DMS53 treated with DMSO at 0.1 percent for 48 hours (cell line): ENCODE results near the gene CST9L.
A peak's percentile ranks its signal among the peaks of the same experiment; 100 is the strongest.

ENCODE experiments used
- DNase-seq: peaks from one replicate; lab custom pipeline; 2025; ENCODE audit not compliant: unreplicated experiment; lab: John Stamatoyannopoulos, UW

The CST9L gene

GRCh38 chr20:23568320-23568970 is at the start of gene CST9L:
TSS of gene CST9L (minus strand) at chr20:23568484. CDS start at chr20:23568450, 34 bp downstream.
- DNase-seq, result no peak

- DNase-seq, result no peak
Measured at GRCh38 chr20:23614163-23614562, 45.9 kb upstream of the CST9L start.

GRCh38 chr20:23613676-23614075 is 45.4 kb upstream of the CST9L start:
- DNase-seq, result no peak

GRCh38 chr20:23612396-23612795 is 44.1 kb upstream of the CST9L start:
- DNase-seq, result no peak

- no peak for DNase-seq
Measured at GRCh38 chr20:23609486-23610109, 41.3 kb upstream of the CST9L start.

DNA sequence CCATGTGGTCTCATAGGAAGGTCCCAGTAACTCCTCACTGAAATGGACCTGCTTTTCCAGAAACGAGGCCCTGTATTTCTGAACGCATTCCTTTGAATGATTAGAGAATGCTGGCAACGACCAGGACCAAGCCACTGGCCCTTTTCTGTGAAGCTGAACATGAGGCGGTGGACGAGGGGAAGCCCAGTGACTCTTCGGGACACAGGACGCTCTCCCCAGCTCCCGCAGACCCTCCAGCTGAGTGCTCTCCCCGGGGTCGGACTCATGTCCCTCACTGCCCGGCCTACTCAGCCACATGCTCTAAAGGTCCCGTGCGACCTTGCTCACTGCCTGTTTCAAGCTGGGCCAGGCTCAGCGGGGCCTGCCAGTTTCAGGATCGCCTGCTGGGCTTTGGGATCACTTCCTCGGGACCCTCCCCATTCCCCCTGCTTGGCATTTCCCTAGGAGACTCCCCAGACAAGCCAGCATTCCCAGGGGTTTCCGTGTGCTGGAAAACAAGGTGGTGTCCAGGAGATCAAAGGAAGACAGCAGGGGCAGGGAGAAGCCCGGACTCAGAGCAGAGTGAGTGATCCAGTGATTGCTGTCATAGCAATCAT is 40.1 kb upstream of the CST9L start:
- DNase-seq, result no peak

DNA sequence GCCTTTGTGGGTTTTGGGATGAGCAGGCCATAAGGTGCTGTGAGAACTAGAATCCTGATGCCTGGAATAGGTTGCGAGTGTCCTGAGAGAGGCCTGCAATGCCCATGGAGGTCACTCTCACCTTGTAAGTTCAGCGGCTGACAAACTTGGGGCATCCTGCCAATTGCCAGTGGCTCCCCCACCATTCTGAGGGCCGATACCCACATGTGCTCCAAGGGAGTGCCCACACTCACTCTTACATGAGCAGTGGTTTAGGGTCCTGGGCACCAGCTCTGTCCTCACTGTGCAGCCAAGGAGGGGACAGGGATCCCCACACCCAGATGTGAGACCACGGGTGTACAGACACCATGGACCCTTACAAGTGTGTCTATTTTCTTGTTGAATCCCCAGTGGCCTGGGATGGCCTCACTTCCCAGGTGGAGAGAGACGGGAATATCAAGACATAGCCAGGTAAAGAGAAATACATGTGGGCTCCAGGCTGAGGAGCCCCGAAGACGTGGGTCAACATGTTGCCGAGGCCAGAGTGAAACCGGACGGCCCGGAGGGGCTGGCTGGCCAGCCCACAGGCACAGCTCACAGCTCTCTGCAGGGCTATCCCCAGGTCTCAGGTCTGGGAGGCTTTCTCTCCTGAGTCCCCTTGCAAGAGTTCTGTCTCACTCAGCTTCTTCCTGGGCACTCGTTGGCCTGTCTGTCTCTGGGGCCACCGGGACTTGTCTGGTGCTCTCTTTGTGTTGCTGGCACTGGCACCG is 39.4 kb upstream of the CST9L start:
- DNase-seq, result no peak

DNA sequence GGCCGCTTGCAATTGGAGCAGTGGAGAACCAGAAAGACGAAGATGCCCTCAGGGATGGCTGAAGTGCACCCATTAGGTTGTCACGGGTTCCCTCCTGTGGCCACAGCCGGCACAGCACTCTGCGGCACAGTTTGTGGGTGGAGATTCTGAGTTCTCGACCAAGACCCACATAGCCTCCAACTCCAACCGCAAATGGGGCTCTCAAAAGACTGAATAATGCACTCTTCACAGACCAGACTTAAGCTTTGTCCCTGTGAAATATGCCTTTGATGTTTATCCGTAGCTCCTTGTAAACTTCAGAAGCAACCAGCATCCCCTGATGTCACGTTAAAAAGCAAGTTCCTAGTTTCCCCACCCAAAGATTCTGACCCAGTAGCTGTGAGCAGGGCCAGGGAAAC is 38.4 kb upstream of the CST9L start:
- peak; percentile 71 for DNase-seq

- DNase-seq, result no peak
Measured at GRCh38 chr20:23605867-23606651, 37.8 kb upstream of the CST9L start, which contains the start of gene CST9. TSS of gene CST9 (minus strand) at chr20:23605917. CDS start at chr20:23605864, 53 bp downstream.

GRCh38 chr20:23604306-23604705 is 36.0 kb upstream of the CST9L start:
- no peak for DNase-seq

DNA sequence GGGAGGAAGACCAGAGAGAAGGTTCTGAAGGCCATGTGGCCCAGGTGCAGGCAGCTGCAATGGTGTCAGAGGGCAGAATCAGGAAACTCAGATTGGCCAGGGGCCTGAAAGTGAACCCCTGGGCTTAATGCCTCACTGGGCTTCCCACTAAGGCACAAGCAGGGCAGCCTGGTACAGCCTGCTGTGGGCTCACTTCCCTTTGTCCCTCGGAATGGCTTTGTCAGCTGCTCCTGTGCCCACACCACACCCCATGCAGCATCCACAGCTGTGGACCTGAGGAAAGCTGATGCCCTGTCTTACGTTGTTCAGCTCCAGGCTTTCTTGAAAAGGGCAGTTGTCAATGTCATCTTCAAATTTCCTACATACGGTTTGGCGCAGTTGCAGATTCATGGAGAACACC is 35.0 kb upstream of the CST9L start:
- no peak for DNase-seq

DNA sequence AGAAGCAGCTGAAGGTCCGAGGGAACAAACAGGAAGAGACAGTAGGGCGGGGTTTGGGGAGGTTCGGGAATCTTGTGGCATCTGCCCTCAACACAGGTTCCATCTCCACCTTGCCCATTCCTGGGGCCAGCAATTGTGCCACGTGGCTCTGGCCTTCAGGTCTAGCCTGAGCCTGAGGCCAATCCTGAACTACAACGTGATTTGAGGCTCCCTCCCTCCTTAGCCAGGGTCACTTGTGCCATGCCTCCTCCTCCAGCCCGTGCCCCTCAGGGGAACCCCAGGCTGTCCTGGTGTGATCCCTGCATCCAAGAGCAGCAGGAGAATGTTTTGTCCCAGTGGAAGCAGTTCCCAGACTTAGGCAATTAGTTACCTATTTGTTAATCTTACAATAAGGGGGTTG is 34.4 kb upstream of the CST9L start:
- DNase-seq, result no peak

GRCh38 chr20:23602241-23602640 is 34.0 kb upstream of the CST9L start:
- no peak for DNase-seq

GRCh38 chr20:23601715-23602114 is 33.4 kb upstream of the CST9L start:
- DNase-seq, result no peak

DNA sequence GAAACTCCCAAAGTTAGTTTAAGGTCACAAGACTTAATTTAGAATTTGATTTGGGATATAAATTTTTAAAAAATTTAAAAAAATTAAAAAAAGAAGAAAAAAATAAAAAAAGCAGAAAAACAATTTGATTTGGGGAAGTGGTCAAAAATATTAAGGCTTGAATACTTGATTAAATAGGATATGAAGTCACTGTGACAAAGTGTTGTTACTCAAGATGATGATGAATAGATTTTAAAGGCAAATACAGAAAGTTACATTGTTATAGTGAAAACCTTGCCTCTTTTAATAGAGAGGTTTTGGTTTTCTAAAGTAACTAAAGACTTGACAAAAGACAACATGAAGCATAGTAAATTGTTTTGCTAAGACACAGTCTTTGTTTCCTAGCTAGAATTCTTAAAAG is 30.2 kb upstream of the CST9L start:
- no peak for DNase-seq

DNA sequence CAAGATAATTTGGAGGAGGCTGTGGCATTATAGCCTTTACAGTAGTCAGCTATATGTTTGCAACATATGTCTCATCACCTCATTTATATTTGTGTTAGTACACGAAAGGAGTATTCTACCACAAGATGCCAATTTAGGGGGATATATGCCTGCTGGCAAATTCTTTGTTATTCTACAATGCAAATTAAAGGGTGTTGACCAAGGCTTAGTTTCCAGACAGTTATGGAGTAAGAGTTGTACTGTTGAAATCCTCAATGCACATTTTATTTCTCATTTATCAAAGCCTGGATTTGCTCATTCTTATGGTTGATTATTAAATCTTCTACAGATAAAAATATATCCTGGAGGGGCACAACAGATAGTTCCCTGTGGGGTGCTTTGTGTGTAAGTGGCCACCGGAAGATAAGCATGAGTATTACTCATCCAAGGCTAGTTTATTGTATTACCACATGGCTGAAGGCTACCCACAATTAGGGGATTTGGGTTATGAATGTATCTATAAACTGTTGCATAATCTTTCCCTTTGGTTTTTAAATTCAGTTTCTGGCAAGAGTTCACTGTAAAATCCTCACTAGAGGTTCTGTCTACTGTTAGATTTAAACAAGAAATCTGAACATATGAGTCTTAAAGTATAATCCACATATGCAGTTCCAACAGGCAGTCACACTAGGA is 28.4 kb upstream of the CST9L start:
- no peak for DNase-seq

DNA sequence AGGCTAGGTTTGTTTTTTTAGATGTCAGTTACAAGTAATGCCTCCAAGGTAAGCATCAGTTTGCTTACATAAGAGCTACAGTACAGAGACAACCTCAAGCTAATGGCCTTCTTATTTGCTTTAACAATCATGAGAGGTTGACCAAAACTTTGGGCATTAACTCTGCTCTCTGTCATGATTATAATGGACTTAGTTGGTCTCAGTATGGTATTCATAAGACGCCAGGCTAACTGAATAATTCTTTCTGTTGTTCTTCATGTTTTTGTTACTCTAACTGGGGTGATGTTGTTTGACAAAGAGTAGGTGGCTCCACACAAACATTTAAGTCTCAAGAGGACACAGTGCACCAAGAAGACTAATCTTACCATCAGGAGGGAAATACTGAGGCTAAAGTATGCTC is 27.7 kb upstream of the CST9L start:
- DNase-seq, result no peak

DNA sequence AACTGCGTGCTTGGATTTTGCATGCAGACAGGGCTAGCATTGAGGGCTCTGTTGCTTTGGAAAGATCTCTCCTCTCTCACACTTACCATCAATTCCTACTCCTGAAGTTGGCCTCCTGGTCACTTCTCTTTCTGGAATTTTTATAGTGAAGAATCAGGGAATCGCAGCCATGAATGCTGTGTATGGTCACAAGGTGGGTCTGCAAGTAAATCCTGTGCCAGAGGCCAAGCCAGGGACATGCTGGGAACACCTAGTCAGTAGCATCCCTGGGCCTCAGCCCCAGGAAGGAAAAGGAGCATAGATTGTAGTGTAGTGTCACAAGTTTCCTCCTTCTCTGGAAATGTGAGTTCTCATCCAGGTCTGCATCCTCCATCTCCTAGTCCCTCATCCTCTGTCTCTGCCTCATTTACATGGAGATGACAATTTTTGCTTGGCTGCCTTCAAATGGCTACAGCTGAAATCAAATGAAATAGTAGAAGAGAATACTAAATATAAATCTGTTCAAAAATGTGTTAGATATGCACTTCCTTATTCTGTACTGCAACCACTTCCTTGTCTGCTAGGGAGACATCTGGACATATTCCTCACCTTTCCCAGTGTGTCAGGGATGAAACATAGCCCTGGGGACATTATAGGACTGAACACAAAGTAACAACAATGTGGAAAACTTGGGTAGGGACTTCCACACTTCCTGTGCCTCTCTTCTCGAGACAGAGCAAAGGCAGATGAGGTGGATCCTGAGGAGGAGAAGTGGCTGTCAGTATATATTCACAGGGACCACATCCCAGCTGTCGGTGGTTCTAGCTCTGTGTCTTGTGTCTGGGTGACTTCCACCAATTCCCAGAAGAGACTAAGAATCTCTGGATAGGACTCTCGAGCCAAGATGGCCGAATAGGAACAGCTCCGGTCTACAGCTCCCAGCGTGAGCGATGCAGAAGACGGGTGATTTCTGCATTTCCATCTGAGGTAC is 20.4 kb upstream of the CST9L start:
- no peak for DNase-seq

- no peak for DNase-seq
Measured at GRCh38 chr20:23587631-23588030, 19.3 kb upstream of the CST9L start.
